Caco-2 (cell line): ENCODE results near the gene TPST2. TPM values are rescaled to one million over a fixed set of nuclear protein-coding genes. Genes with fewer than 3 reads are reported as not detected.
A peak's percentile ranks its signal among the peaks of the same experiment; 100 is the strongest.

ENCODE experiments used
- BruUV-seq: library from RNA; stranded (reverse); fragments of 400-500 nt; replicated peaks from 2 replicates; lab custom pipeline; 2021; lab: Mats Ljungman, UMichigan
- CTCF ChIA-PET: fragments of 300-600 bp; sonication (Branson Sonifier 250); formaldehyde crosslinking; loops from one replicate; lab custom pipeline; 2022; ENCODE audit warnings: antibody characterized with exemption; lab: Charles Lee
- POLR2A ChIA-PET: fragments of 300-600 bp; sonication (Branson Sonifier 250); formaldehyde crosslinking; loops from one replicate; lab custom pipeline; 2022; ENCODE audit warnings: antibody characterized with exemption; lab: Charles Lee
- DNase-seq, 2 experiments: peaks; one replicate each; pipeline versions ENCODE4 v3.0.0 to v3.0.0-alpha.2; 2020 to 2022
- H3K27me3 ChIP-seq: replicated peaks from 2 replicates; pipeline ENCODE4 v1.6.0; 2011; ENCODE audit warnings: low read length; ENCODE audit not compliant: control insufficient read depth, insufficient read depth
- H3K36me3 ChIP-seq: 2 replicates; pipeline ENCODE4 v1.5.1; 2011; ENCODE audit warnings: low read length; ENCODE audit not compliant: control insufficient read depth, insufficient read depth
- H3K4me1 ChIP-seq: fragments of 250-450 bp; sonication (Bioruptor Pico); 2 replicates; pipeline ENCODE4 v1.5.1; 2020; ENCODE audit warnings: mild to moderate bottlenecking
- H3K4me3 ChIP-seq: 2 replicates; pipeline ENCODE4 v1.5.1; 2011; ENCODE audit warnings: low read depth, mild to moderate bottlenecking, control low read depth, low read length
- H3K9me3 ChIP-seq: fragments of 250-450 bp; sonication (Bioruptor Pico); 2 replicates; pipeline ENCODE4 v1.5.1; 2020; ENCODE audit warnings: mild to moderate bottlenecking, moderate library complexity
- H3K27ac Mint-ChIP-seq: one replicate; pipeline ENCODE4 v1.8.0; 2022; ENCODE audit warnings: mixed read lengths; ENCODE audit not compliant: unreplicated experiment
- H3K27me3 Mint-ChIP-seq: one replicate; pipeline ENCODE4 v1.8.0; 2022; ENCODE audit warnings: mixed read lengths; ENCODE audit not compliant: insufficient read depth, unreplicated experiment
- H3K36me3 Mint-ChIP-seq: one replicate; pipeline ENCODE4 v1.8.0; 2022; ENCODE audit warnings: mild to moderate bottlenecking, mixed read lengths; ENCODE audit not compliant: insufficient read depth, unreplicated experiment
- H3K4me1 Mint-ChIP-seq: one replicate; pipeline ENCODE4 v1.8.0; 2022; ENCODE audit warnings: low read depth, mixed read lengths; ENCODE audit not compliant: unreplicated experiment
- H3K4me3 Mint-ChIP-seq: one replicate; pipeline ENCODE4 v1.8.0; 2022; ENCODE audit warnings: mild to moderate bottlenecking, moderate library complexity, mixed read lengths; ENCODE audit not compliant: unreplicated experiment
- H3K9me3 Mint-ChIP-seq: one replicate; pipeline ENCODE4 v1.8.0; 2022; ENCODE audit warnings: mixed read lengths; ENCODE audit not compliant: unreplicated experiment
- CTCF ChIP-seq, 2 experiments: fragments of 200-600 bp in 1 of 2; IDR thresholded peaks; 1 replicate in 1 of 2; 2 replicates in 1 of 2; pipeline versions ENCODE4 v1.5.1 to v1.8.0; 2011 to 2022; ENCODE audit warnings: antibody characterized with exemption in 1 of 2, control low read depth in 1 of 2, inconsistent platforms in 1 of 2, low read depth in 1 of 2, low read length in 1 of 2, mild to moderate bottlenecking in 1 of 2, moderate library complexity in 1 of 2; ENCODE audit not compliant: insufficient read depth in 1 of 2, severe bottlenecking in 1 of 2, unreplicated experiment in 1 of 2
- intact Hi-C: fragments of 100-400 bp; cut with micrococcal nuclease; formaldehyde crosslinking; loops from one replicate; pipeline ENCODE4 v1.10.0; 2022; ENCODE audit not compliant: unreplicated experiment
- total RNA-seq: library from RNA; stranded (reverse); gene quantifications from 2 replicates; pipeline ENCODE4 v1.2.3, GENCODE V29; 2022

The TPST2 gene
- total RNA-seq, 1 experiment from 2014 or later = 9.5 TPM

- no TSS peak for BruUV-seq
- CTCF ChIA-PET = no interaction called here
- DNase-seq = peak in 1 of 2 experiments; percentile 55
Measured at GRCh38 chr22:26524870-26525269, 65.1 kb downstream of the TPST2 start.

GRCh38 chr22:26522592-26522991 lies 67.3 kb downstream of the TPST2 start:
- no TSS peak for BruUV-seq
- H3K4me3 Mint-ChIP-seq = no peak overlapping the region
- H3K4me1 ChIP-seq = peaks cover 4% of the 10 kb centered on the region; the same call in 1 of the 2 replicates
- no peaks in the 10 kb centered on the region for H3K4me1 Mint-ChIP-seq
- TF ChIP-seq CTCF (IDR thresholded peaks at IDR 0.05; ENCODE audit: insufficient read depth in 1 of 2, low read depth in 1 of 2, low read length in 1 of 2, severe bottlenecking in 1 of 2, unreplicated experiment in 1 of 2) = no peak
- DNase-seq = no peak
- CTCF ChIA-PET = no interaction called here
- H3K9me3 Mint-ChIP-seq = no peaks in the 10 kb centered on the region
- H3K36me3 Mint-ChIP-seq = peaks cover 2% of the 10 kb centered on the region
- H3K9me3 ChIP-seq = no peaks in the 10 kb centered on the region
- H3K36me3 ChIP-seq = no peaks in the 10 kb centered on the region; the same call in 1 of the 2 replicates
- no peaks in the 10 kb centered on the region for H3K27me3 ChIP-seq
- intact Hi-C loops = no loop called here
- H3K4me3 ChIP-seq = no peak overlapping the region
- POLR2A ChIA-PET = no interaction called here
- H3K27me3 Mint-ChIP-seq = no peaks in the 10 kb centered on the region
- no peak overlapping the region for H3K27ac Mint-ChIP-seq

More at GRCh38 chr22:26524870-26525269, 65.1 kb downstream of the TPST2 start:
- no peak overlapping the region for H3K4me3 ChIP-seq
- no peaks in the 10 kb centered on the region for H3K27me3 ChIP-seq
- Mint-ChIP-seq H3K4me3 (no peak overlapping the region), H3K27me3 (no peaks in the 10 kb centered on the region), H3K4me1 (no peaks in the 10 kb centered on the region), H3K9me3 (no peaks in the 10 kb centered on the region), H3K27ac (no peak overlapping the region), H3K36me3 (peaks cover 5% of the 10 kb centered on the region)
- H3K9me3 ChIP-seq = no peaks in the 10 kb centered on the region
- peaks cover 4% of the 10 kb centered on the region; the same call in 1 of the 2 replicates for H3K4me1 ChIP-seq
- H3K36me3 ChIP-seq = no peaks in the 10 kb centered on the region; the same call in 1 of the 2 replicates
- intact Hi-C loops = no loop called here
- POLR2A ChIA-PET = no interaction called here
- TF ChIP-seq CTCF (IDR thresholded peaks at IDR 0.05; ENCODE audit: insufficient read depth in 1 of 2, low read depth in 1 of 2, low read length in 1 of 2, severe bottlenecking in 1 of 2, unreplicated experiment in 1 of 2) = no peak

GRCh38 chr22:26522012-26522411 lies 67.9 kb downstream of the TPST2 start:
- Histone ChIP-seq H3K36me3 (no peaks in the 10 kb centered on the region), H3K4me3 (no peak overlapping the region), H3K9me3 (no peaks in the 10 kb centered on the region), H3K27me3 (no peaks in the 10 kb centered on the region), H3K4me1 (peaks cover 4% of the 10 kb centered on the region; the same call in 1 of the 2 replicates)
- H3K27ac Mint-ChIP-seq = no peak overlapping the region
- BruUV-seq = no TSS peak
- TF ChIP-seq CTCF (IDR thresholded peaks at IDR 0.05; ENCODE audit: insufficient read depth in 1 of 2, low read depth in 1 of 2, low read length in 1 of 2, severe bottlenecking in 1 of 2, unreplicated experiment in 1 of 2) = no peak
- no peaks in the 10 kb centered on the region for H3K36me3 Mint-ChIP-seq
- H3K27me3 Mint-ChIP-seq = no peaks in the 10 kb centered on the region
- H3K9me3 Mint-ChIP-seq = no peaks in the 10 kb centered on the region
- H3K4me1 Mint-ChIP-seq = no peaks in the 10 kb centered on the region
- intact Hi-C loops = no loop called here
- no peak overlapping the region for H3K4me3 Mint-ChIP-seq
- DNase-seq = no peak
- POLR2A ChIA-PET = no interaction called here
- CTCF ChIA-PET = no interaction called here
